Hepatocyte (in vitro differentiated cells): ENCODE measurements around the gene CSNK1G1. TPM values are rescaled to one million over a fixed set of nuclear protein-coding genes. Genes with fewer than 3 reads are reported as not detected.

Experiments used
- DNase-seq: peaks from one replicate; pipeline ENCODE4 v3.0.0-alpha.2; 2016; ENCODE audit warnings: low spot score
- H2AFZ ChIP-seq: fragments of 200-600 bp; sonication (generic); 2 replicates; pipeline ENCODE4 v1.6.0; 2016; ENCODE audit warnings: antibody characterized with exemption, mild to moderate bottlenecking
- H3K27ac ChIP-seq: fragments of 200-600 bp; sonication (generic); 2 replicates; pipeline ENCODE4 v1.5.1; 2016; ENCODE audit warnings: mild to moderate bottlenecking
- H3K27me3 ChIP-seq: fragments of 200-600 bp; sonication (generic); 2 replicates; pipeline ENCODE4 v1.6.1; 2016
- H3K36me3 ChIP-seq: fragments of 200-600 bp; sonication (generic); replicated peaks from 2 replicates; pipeline ENCODE4 v1.5.1; 2016; ENCODE audit warnings: low read depth; ENCODE audit not compliant: insufficient read depth
- H3K4me1 ChIP-seq: fragments of 200-600 bp; sonication (generic); 2 replicates; pipeline ENCODE4 v1.5.1; 2016; ENCODE audit warnings: mild to moderate bottlenecking, moderate library complexity; ENCODE audit not compliant: insufficient read depth
- H3K4me2 ChIP-seq: fragments of 200-600 bp; sonication (generic); 2 replicates; pipeline ENCODE4 v1.6.0; 2016
- H3K4me3 ChIP-seq: fragments of 200-600 bp; sonication (generic); 2 replicates; pipeline ENCODE4 v1.5.1; 2016; ENCODE audit warnings: mild to moderate bottlenecking
- H3K79me2 ChIP-seq: fragments of 200-600 bp; sonication (generic); 2 replicates; pipeline ENCODE4 v1.6.0; 2017; ENCODE audit warnings: mild to moderate bottlenecking
- H3K9me2 ChIP-seq: fragments of 200-600 bp; sonication (generic); replicated peaks from 2 replicates; pipeline ENCODE4 v1.6.0; 2017; ENCODE audit warnings: mild to moderate bottlenecking; ENCODE audit not compliant: insufficient read depth
- H3K9me3 ChIP-seq: fragments of 200-600 bp; sonication (generic); 2 replicates; pipeline ENCODE4 v1.5.1; 2016; ENCODE audit warnings: low read depth, mild to moderate bottlenecking
- H4K20me1 ChIP-seq: fragments of 200-600 bp; sonication (generic); 2 replicates; pipeline ENCODE4 v1.6.0; 2016; ENCODE audit warnings: mild to moderate bottlenecking; ENCODE audit not compliant: insufficient read depth, poor library complexity, severe bottlenecking
- CTCF ChIP-seq: fragments of 200-600 bp; sonication (generic); IDR thresholded peaks from 2 replicates; pipeline ENCODE4 v1.5.1; 2016; ENCODE audit warnings: antibody characterized with exemption, mild to moderate bottlenecking; ENCODE audit not compliant: poor library complexity
- EZH2 ChIP-seq: fragments of 200-600 bp; sonication (generic); IDR thresholded peaks from 2 replicates; pipeline ENCODE4 v1.6.1; 2016; ENCODE audit warnings: antibody characterized with exemption, mild to moderate bottlenecking, borderline replicate concordance
- EZH2phosphoT487 ChIP-seq: fragments of 200-600 bp; sonication (generic); IDR thresholded peaks from one replicate; pipeline ENCODE4 v1.6.1; 2018; ENCODE audit warnings: antibody characterized with exemption, mild to moderate bottlenecking, low read depth, moderate library complexity; ENCODE audit not compliant: unreplicated experiment, severe bottlenecking
- WGBS: methylation state at CpG from one replicate; pipeline ENCODE4 v1.1.6; 2016; ENCODE audit warnings: low lambda C conversion rate; ENCODE audit errors: missing lambda C conversion rate; 5-methylcytosine and 5-hydroxymethylcytosine counted together
- polyA plus RNA-seq: library from polyadenylated mRNA; unstranded; fragments of >200 nt; fragmentation: Nextera tagmentation; extraction: Ambion mirVana; gene quantifications from 2 replicates; pipeline ENCODE4 v1.2.1, GENCODE V29; 2016
- total RNA-seq: library from RNA; depleted of rRNA; stranded (reverse); fragments of >200 nt; gene quantifications from 2 replicates; pipeline ENCODE4 v1.2.3, GENCODE V29; 2014

The CSNK1G1 gene
- total and polyA plus RNA-seq, 2 experiments from 2014 or later = 7.7 to 18.1 TPM

- no peak for DNase-seq
- Histone ChIP-seq H2AFZ (no peak overlapping the region), H3K9me3 (no peaks in the 10 kb centered on the region), H3K79me2 (no peaks in the 10 kb centered on the region), H3K36me3 (no peaks in the 10 kb centered on the region), H3K4me2 (no peak overlapping the region), H3K9me2 (no peaks in the 10 kb centered on the region), H3K4me1 (no peaks in the 10 kb centered on the region), H4K20me1 (no peaks in the 10 kb centered on the region), H3K27ac (no peak overlapping the region), H3K27me3 (no peaks in the 10 kb centered on the region), H3K4me3 (no peak overlapping the region)
- WGBS = 100% methylated on average over 1 of the region's 1 CpG
- TF ChIP-seq EZH2phosphoT487 (no peak), CTCF (no peak), EZH2 (no peak)
These were observed 158.5 kb downstream of the CSNK1G1 start for GRCh38 chr15:64197425-64197824.

- H2AFZ ChIP-seq = no peak overlapping the region
These were observed 162.0 kb downstream of the CSNK1G1 start for GRCh38 chr15:64193971-64194370.

GRCh38 chr15:64191971-64192830 lies 163.8 kb downstream of the CSNK1G1 start:
- TF ChIP-seq CTCF = no peak
- TF ChIP-seq EZH2 = no peak
- TF ChIP-seq EZH2phosphoT487 = no peak
- WGBS = 95% methylated on average over 5 of the region's 5 CpGs

More at GRCh38 chr15:64193971-64194370, 162.0 kb downstream of the CSNK1G1 start:
- no peaks in the 10 kb centered on the region for H3K9me3 ChIP-seq
- no peaks in the 10 kb centered on the region for H3K4me1 ChIP-seq
- H4K20me1 ChIP-seq = no peaks in the 10 kb centered on the region
- 69% methylated on average over 6 of the region's 6 CpGs for WGBS
- H3K36me3 ChIP-seq = no peaks in the 10 kb centered on the region
- peak; percentile 16 for DNase-seq
- H3K4me3 ChIP-seq = no peak overlapping the region
- no peak overlapping the region for H3K4me2 ChIP-seq
- TF ChIP-seq EZH2phosphoT487 (no peak), EZH2 (no peak), CTCF (no peak)
- H3K27ac ChIP-seq = no peak overlapping the region
- H3K27me3 ChIP-seq = no peaks in the 10 kb centered on the region
- H3K9me2 ChIP-seq = no peaks in the 10 kb centered on the region
- H3K79me2 ChIP-seq = no peaks in the 10 kb centered on the region

More at GRCh38 chr15:64191971-64192830, 163.8 kb downstream of the CSNK1G1 start:
- H3K4me3 ChIP-seq = no peak overlapping the region
- no peaks in the 10 kb centered on the region for H3K36me3 ChIP-seq
- no peaks in the 10 kb centered on the region for H4K20me1 ChIP-seq
- DNase-seq = no peak
- H3K79me2 ChIP-seq = no peaks in the 10 kb centered on the region
- H3K27me3 ChIP-seq = no peaks in the 10 kb centered on the region
- H3K4me2 ChIP-seq = no peak overlapping the region
- H3K4me1 ChIP-seq = no peaks in the 10 kb centered on the region
- H3K27ac ChIP-seq = no peak overlapping the region
- H3K9me2 ChIP-seq = no peaks in the 10 kb centered on the region
- H2AFZ ChIP-seq = no peak overlapping the region
- H3K9me3 ChIP-seq = no peaks in the 10 kb centered on the region
